HCEC 1CT (cell line): ENCODE data around the gene GLP2R.
A peak's percentile ranks its signal among the peaks of the same experiment; 100 is the strongest.
"Not testable (repeated sequence)": the region's sequence is repeated elsewhere in the genome, so short reads cannot be mapped to it uniquely, and the experiment has no call there.

Source experiments
- DNase-seq: peaks from one replicate; pipeline ENCODE4 v3.0.0-alpha.2; 2017

The GLP2R gene

DNA sequence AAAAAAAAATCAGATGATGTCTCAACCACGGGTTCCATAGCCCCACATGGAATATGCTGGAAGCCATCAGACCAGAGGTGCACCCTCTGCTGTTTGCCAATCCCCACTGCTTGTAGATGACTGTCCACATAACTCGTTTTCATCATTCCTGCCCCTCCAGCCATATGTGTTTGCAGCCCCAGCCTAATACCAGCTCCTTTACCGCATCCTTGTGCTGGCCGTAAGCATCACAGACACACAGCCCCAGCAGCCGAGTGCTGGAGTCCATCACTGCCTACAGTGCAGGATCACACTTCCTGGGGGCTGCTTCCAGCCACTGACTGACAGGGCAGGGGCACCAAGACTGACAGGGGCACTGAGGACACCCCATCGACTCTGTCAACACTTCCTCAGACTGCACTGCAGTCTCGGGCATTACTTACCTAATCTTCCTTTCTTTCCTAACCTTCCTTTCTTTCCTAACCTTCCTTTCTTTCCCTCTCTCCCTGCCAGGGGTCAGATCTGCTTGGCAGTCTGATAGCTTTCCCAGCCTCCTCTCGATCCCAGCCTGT lies 74.4 kb downstream of the GLP2R start:
- DNase-seq, result no peak

- no peak for DNase-seq
Measured at GRCh38 chr17:9900784-9901183, 75.1 kb downstream of the GLP2R start.

- no peak for DNase-seq
Measured at GRCh38 chr17:9902120-9902519, 76.4 kb downstream of the GLP2R start.

DNA sequence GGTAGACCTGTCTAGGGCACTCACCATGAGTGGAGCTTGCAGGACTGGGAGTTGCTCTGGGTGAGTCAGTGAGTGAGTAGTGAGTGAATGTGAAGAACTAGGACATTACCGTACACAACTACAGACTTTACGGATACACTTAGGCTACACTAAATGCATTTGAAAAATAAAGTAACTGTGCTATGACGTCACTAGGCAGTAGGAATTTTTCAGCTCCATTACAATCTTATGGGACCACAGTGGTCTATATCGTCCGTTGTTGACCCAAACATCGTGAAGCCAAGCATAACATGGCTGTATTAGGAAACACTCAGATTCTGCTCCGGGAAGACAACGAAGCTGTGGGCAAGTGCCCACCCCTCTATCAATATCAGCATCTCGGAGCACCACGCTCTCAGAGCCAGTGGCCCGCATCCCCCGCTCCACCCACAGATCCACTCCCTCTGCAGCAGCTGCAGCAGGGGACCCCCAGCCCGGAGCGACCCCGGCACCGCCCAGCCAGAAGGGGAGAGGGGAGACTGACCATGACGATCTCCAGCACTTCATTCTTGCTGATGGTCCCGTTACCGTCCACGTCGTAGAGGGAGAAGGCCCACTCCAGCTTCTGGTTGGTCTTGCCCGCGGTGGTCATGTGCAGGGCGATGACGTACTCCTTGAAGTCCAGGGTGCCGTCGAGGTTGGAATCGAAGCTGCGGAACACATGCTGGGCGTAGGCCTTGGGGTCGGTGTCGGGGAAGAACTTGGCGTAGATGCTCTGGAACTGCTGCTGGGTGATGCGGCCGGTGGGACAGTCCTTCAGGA lies 78.8 kb downstream of the GLP2R start:
- DNase-seq, result no peak

DNA sequence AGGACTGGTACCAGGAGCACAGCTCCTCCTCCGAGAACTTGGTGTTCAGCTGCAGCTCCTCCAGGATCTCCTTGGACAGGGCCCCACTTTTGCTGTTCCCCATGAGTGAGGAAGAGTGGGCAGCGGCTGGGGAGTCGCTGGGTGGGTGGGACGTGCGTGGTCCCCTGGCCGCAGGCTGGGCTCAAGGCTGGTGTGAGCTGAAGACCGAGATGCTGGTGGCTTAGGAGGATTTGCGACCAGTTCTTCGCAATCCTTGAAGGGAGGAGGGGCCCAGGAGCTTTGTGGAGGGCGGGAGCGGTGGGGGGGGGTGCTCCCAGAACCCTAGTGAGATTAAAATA lies 79.3 kb downstream of the GLP2R start, which contains the start of gene RCVRN:
Gene RCVRN (minus strand): TSS at position 194 of the 338 bp plus-strand sequence. CDS start 91 bp downstream, at position 103.
- no peak for DNase-seq

DNA sequence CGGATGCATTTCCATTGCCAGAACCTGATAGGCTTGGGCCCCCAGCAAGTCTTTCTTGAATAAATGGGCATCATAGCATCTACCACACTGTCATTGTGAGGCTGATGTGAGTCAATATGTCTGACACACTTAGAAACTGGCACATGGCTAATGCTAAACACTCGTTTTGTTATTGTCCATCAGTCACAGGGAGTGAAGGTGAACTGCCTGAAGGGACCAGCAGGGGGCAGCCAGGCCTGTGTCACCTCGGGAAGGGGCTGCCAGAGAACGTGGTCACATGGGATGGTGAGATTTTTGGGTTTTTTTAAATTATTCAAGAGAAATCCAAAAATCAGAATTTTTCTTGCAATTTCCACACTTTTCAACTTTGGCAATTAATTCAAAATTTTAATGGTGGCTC lies 80.2 kb downstream of the GLP2R start:
- no peak for DNase-seq

DNA sequence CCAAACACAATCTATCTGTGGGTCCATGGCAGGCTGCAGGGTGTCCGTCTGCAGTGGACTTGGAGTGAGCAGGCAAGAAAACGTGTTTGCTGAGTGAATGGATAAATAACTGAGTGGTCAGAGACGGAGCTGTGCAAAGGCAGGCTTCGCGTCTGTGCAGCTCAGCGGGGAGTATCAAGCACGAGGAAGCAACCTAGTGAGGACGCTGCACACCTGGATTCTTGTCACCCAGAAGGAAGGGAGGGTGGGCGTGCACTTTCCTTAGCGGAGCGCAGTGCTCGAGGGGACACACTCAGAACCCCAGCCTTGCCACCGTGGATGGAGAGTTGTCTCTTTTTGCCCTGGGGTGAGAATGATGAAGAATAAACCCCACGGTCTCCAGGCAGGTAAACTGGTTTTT lies 80.9 kb downstream of the GLP2R start:
- DNase-seq, result no peak

DNA sequence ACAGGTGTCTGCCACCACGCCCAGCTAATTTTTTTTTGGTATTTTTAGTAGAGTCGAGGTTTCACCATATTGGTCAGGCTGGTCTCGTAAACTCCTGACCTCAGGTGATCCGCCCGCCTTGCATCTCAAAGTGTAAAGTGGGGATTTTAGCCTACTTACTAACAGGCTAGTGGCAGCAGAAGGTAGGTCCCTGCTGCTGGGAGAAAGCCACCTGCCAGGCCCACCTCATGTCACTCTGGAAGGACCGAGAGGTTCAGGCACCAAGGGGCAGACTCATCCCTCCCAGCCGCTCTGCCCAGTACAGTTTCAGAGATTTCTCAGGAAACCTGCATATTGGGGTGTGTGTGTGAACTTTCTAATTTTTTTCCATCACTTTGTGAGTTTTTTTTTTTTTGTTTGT lies 81.4 kb downstream of the GLP2R start:
- DNase-seq, result no peak

DNA sequence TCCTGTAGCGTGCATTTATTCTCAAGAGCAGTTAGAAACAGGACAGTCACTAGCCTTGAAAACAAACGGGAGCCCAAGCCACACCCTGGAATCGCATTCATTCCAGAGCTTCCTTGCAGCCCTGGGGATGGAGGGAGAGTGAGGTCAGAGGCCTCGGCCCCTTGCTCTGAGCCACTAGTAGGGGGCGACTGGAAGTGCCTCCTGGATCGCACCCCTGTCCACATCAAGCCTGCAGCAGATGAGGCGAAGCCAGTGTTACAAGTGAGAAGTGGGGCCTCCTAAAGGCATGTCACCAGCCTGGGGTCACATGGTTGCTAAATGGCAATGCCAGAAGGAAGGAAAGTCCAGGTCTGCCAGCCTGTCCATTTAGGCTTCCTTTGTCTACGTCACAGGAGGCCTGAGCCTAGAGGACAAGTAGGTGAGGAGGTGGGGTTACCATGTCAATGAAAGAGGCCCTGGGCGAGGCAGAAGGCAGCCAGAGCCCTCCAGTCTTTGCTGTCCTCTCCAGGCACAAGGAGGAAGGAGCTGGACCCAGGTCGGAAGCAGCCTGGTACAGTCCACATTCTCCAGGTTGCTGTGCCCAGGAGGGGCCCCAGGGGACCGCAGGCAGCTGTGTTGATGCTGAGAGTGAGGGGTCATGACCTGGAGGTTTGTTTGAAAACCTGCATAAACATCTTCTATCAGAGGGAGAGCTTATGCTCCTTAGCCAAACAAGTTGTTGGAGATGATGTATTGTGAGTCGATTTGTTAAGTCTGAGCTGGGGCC lies 82.3 kb downstream of the GLP2R start:
- no peak for DNase-seq

DNA sequence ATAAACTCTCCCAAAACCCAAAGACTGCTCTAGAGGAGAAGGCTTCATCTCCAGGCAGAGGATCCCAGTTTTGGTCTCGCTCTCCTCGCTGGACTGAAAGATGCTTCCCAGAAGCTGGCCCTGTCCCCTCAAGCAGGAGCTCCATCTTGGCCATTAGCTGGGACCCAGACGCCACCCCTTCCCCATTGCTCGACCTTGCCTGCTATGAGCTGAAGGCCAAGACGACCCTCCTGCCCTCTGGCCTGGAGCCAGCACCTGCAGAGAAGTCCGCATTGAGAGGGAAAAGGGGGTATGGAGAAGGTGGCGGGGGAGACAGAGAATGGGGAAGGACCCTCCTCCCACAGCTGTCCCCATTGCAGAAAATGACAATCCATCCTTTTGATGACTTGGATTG lies 82.9 kb downstream of the GLP2R start:
- no peak for DNase-seq

GRCh38 chr17:9911089-9911488 lies 85.4 kb downstream of the GLP2R start:
- DNase-seq, result no peak

DNA sequence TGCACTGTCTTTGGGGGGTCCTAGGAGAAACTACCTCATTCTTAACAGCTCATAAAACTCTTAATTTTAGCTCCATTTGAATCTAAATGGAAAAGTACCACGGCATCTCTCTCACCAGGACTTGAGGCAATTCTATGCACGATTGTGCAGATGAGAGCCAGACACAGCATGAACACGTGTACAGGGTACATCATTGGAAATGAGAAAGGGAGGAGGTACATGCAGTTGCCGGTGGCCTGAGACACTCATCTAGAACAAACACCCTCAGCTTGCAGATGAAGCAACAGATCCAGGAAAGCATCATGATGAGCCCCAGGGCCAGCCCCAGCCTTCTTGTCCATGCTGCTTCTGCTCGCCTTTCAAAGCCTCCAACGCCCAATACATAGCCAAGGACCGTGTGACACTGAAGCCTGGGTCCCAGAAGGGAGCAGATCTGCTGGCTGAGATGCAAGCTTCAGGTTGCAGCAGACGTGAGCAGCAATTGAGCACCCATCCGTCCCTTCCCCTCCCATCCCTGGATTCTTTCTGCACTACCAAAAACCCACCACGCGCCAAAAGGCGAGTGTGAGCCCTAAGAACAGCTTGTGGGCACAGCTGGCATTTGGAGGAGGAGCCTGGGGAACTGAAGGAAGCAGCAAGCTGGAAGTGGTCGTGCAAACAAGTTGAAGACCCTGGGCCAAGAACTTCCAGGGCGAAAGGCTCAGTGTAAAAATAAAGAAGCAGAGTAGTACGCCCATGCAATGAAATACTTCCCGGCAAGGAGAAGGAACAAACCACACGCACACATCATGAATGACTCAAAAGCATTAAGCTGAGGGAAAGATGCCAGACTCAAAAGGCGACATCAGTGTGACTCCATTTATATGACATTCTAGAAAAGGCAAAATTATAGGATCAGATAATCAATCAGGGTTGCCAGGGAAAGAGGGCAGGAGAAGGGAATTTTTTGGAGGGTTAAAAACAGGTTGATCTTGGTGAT lies 86.7 kb downstream of the GLP2R start:
- DNase-seq, result no peak

DNA sequence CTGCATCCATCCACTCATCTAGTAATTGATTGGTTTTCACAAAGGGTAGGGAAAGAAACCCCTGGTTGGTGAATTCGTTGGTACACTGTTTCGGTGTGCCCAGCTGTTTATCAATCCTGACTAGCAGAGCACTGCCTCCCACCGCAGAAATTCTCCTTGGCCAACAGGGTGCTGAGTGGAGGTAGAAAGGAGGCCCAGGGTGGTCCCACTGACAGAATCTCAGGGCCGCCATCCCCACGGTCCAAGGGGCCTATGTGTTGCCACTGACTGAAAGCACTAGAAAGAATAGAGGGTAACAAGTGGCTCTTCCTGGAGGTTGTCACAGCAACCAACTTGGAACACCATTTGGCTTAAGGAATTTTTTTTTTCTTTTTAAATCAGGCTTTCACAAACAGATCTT lies 87.8 kb downstream of the GLP2R start:
- DNase-seq, result no peak

GRCh38 chr17:9916108-9916507 lies 90.4 kb downstream of the GLP2R start:
- no peak for DNase-seq

DNA sequence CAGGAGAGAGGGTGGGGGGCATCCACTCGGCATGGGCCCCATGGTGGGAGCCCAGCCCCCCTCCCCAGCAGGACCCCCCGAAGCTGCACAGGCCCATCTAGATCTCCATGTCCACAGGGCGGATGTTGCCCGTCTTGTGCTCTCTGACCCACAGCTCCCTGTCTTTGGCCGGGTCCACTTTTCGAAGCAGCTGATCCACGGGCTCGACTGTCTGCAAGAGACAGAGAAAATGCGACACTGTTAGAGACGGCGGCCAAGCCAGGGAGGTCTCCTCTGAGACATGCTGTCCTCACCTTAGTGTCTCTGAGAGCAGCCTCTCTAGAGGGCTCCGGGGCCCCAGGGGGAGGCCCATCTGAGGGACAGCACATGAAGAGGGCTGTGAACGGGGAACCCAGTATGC lies 91.4 kb downstream of the GLP2R start:
- no peak for DNase-seq

DNA sequence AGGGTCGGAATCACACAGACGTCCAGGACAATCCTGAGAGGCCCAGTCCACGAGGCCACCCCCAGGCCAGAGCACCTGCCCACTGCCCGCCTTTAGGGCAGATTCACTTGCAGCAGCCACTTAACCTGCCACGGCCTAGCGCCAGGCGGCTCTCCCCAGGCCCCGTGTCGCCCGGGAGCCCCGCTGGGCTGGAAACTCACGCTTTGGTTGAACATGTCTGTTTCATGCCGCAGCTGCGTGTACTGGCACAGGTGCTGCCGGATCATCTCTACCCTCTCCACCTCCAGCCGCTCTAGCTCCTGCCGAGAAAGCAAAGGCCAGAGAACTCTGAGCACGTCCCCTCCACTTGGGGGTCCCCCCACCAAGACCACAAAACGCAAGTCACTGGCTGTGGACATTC lies 92.1 kb downstream of the GLP2R start:
- no peak for DNase-seq

- DNase-seq, result no peak
Measured at GRCh38 chr17:9918352-9918751, 92.6 kb downstream of the GLP2R start.

DNA sequence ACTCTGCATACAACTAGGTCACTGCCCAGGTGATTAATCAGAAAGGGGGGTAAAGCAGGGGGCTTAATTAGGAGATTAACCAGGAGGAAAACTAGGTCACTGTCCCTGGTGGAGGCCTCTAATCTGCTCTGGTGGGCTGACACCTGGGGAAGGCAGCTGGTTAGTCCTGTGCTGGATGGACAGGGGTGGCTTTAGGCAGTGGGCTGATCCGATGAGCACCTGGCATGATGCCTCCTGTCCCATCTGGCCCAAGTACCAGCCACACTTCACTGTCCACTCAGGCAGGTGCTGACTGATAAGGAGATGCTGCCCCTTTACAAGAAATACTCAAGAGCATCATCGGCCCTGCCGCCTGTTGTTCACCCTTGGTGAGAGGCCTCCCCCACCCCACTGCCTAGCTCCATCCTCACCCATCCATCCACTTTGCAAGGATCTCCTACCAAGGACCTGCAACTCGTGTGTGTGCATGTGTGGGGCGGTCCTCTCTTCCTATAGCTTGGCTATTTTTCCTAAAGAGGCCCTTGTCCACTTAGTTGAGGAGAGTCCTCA lies 93.2 kb downstream of the GLP2R start:
- no peak for DNase-seq

DNA sequence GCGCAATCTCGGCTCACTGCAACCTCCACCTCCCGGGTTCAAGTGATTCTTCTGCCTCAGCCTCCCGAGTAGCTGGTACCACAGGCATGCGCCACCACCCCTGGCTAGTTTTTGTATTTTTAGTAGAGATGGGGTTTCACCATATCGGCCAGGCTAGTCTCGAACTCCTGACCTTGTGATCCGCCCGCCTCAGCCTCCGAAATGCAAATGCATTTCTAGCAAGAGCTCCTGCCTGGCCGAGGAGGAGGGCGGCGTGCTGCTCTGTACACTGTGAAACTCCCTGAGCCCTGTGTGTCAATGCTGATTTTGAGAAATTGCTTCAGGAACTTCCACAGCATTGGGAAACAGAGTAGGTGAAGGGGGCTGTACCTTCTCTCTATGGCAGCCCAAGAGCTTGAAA lies 95.5 kb downstream of the GLP2R start:
- not testable (repeated sequence) for DNase-seq

DNA sequence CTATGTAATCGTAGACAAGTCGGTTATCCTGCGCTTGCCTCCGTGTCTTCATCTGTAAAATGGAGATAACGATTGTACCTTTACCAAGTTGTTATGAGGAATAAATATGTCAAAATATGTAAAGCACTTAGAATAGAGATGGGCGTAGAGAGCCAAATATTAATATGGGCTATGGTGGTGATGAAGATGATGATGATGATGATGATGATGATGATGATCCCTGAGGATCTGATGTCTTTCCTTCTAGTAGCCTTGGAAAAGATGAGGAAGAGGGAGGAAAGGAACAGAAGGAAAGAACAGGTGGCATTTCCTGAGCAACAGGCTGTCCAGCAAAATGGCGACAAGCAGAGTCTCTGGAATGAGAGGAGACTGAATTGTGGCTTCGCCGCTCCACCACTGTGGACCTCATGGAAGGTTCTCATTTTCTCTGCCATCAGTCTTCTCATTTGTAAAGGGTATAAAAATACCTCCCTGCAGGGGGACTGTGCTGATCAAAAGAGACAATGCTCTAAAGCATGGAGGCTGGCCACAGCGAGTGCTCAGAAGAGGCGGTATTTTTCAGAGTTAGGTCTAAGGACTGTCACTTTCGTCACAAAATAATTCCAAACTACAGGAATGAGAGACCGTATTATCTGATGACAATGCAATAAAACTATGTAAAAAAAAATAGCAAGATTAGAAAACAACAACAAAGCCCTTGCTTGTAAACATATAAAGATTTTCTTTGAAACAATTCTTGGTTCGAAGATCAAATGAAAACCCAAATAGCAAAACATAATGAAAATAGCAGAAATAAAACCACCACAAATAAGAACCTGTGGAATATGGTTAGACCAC lies 96.5 kb downstream of the GLP2R start:
- no peak for DNase-seq

- DNase-seq, result peak; percentile 16
Measured at GRCh38 chr17:9924735-9925191, 99.0 kb downstream of the GLP2R start.

DNA sequence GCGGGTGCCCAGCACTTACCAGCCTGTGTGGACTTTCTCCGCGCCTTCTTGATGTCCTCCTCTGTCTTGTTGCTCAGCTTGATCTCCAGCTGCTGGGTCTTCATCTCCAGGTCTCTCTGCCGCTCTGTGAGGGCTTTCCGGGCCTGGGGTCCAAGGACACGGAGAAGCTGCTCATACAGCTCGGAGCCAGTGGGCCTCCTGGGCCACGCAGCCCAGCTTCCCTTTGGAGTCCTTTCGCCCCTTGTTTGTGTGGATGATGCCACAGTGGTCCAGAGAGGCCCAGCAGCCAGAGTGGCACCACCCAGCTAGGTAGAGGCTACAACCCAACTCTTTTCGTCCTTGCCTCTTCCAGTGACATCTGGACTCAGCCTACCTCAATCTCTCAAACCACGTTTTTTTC lies 99.7 kb downstream of the GLP2R start:
- DNase-seq, result no peak
